Esophagus muscularis mucosa (tissue), 4 donors: ENCODE results near the gene WWOX.

Experiments used
- EP300 ChIP-seq: sonication (generic); formaldehyde crosslinking; IDR thresholded peaks from one replicate; pipeline ENCODE4 v1.6.1; 2017; ENCODE audit warnings: antibody characterized with exemption
- POLR2A ChIP-seq: fragments of 450-650 bp; IDR thresholded peaks from one replicate; pipeline ENCODE4 v1.6.1; 2017; ENCODE audit warnings: antibody characterized with exemption, moderate library complexity, mild to moderate bottlenecking, low read depth
- TF ChIP-seq, protein P1 (sequence below), 3 experiments: fragments of 200-600 bp in 2 of 3; fragments of 450-650 bp in 1 of 3; sonication (generic) in 2 of 3; IDR thresholded peaks; one replicate each; pipeline ENCODE4 v1.5.1; 2017 to 2019; ENCODE audit warnings: antibody characterized with exemption in 3 of 3, mild to moderate bottlenecking in 2 of 3, moderate library complexity in 1 of 3

DNA sequence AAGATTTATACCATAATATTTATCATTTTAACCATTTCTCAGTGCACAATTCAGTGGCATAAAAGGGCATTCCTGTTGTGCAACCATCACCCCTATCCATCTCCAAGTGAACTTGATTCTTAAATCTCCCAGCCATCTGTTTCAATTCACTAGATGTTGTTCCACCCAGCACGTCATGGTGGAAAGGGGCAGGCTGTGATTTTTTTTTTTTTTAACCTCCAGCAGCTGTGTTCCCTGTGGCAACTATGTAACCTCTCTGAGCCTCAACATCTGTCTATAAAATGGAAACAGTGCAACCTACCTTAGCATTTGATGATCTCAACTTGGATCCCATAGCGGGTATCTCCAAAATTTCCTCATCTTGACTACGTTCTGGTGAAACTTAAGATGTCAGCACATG is 604.5 kb downstream of the WWOX start:
- TF ChIP-seq, protein P1, sequence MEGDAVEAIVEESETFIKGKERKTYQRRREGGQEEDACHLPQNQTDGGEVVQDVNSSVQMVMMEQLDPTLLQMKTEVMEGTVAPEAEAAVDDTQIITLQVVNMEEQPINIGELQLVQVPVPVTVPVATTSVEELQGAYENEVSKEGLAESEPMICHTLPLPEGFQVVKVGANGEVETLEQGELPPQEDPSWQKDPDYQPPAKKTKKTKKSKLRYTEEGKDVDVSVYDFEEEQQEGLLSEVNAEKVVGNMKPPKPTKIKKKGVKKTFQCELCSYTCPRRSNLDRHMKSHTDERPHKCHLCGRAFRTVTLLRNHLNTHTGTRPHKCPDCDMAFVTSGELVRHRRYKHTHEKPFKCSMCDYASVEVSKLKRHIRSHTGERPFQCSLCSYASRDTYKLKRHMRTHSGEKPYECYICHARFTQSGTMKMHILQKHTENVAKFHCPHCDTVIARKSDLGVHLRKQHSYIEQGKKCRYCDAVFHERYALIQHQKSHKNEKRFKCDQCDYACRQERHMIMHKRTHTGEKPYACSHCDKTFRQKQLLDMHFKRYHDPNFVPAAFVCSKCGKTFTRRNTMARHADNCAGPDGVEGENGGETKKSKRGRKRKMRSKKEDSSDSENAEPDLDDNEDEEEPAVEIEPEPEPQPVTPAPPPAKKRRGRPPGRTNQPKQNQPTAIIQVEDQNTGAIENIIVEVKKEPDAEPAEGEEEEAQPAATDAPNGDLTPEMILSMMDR (IDR thresholded peaks at IDR 0.05), result no peak
- TF ChIP-seq POLR2A, result no peak
- no peak for TF ChIP-seq EP300
